ENCODE measurements around the gene UBA1.

DNA sequence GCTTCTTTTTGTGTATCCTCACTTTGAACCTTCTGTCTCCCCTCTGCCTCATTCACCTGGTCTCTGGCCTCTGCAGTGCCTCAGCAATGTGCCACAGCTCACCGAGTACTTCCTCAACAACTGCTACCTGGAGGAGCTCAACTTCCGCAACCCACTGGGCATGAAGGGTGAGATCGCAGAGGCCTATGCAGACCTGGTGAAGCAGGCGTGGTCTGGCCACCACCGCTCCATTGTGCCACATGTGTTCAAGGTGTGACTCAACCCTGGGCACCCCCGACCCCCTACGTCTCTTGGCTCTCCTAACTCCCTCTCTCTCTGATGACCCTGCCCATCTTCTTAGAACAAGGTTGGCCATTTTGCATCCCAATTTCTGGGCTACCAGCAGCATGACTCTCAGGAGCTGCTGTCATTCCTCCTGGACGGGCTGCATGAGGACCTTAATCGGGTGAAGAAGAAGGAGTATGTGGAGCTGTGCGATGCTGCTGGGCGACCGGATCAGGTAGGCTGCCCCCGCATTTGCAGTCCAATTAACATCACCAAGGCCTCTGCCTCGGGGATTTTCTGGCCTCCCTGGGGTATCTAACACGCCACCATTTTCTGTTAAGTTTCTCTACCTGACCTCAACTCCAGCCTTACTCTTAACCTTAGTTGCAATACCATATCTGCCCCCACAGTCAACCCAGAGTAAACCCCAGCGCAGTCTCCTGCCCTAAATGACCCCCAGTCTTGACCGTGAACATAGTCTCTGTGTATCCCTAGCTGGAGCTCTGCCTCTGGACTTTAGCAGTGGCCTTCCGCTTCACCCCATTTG, 47.8 kb downstream of the UBA1 start:
- TF ChIP-seq, protein P1, sequence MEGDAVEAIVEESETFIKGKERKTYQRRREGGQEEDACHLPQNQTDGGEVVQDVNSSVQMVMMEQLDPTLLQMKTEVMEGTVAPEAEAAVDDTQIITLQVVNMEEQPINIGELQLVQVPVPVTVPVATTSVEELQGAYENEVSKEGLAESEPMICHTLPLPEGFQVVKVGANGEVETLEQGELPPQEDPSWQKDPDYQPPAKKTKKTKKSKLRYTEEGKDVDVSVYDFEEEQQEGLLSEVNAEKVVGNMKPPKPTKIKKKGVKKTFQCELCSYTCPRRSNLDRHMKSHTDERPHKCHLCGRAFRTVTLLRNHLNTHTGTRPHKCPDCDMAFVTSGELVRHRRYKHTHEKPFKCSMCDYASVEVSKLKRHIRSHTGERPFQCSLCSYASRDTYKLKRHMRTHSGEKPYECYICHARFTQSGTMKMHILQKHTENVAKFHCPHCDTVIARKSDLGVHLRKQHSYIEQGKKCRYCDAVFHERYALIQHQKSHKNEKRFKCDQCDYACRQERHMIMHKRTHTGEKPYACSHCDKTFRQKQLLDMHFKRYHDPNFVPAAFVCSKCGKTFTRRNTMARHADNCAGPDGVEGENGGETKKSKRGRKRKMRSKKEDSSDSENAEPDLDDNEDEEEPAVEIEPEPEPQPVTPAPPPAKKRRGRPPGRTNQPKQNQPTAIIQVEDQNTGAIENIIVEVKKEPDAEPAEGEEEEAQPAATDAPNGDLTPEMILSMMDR (IDR thresholded peaks at IDR 0.05; ENCODE audit: insufficient read depth, low read length), result no peak
- no peak for TF ChIP-seq POLR2AphosphoS5 (IDR thresholded peaks at IDR 0.05; ENCODE audit: low read depth)
- TF ChIP-seq, protein P2, sequence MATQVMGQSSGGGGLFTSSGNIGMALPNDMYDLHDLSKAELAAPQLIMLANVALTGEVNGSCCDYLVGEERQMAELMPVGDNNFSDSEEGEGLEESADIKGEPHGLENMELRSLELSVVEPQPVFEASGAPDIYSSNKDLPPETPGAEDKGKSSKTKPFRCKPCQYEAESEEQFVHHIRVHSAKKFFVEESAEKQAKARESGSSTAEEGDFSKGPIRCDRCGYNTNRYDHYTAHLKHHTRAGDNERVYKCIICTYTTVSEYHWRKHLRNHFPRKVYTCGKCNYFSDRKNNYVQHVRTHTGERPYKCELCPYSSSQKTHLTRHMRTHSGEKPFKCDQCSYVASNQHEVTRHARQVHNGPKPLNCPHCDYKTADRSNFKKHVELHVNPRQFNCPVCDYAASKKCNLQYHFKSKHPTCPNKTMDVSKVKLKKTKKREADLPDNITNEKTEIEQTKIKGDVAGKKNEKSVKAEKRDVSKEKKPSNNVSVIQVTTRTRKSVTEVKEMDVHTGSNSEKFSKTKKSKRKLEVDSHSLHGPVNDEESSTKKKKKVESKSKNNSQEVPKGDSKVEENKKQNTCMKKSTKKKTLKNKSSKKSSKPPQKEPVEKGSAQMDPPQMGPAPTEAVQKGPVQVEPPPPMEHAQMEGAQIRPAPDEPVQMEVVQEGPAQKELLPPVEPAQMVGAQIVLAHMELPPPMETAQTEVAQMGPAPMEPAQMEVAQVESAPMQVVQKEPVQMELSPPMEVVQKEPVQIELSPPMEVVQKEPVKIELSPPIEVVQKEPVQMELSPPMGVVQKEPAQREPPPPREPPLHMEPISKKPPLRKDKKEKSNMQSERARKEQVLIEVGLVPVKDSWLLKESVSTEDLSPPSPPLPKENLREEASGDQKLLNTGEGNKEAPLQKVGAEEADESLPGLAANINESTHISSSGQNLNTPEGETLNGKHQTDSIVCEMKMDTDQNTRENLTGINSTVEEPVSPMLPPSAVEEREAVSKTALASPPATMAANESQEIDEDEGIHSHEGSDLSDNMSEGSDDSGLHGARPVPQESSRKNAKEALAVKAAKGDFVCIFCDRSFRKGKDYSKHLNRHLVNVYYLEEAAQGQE (IDR thresholded peaks at IDR 0.05; ENCODE audit: insufficient replicate concordance, low read depth), result no peak
- TF ChIP-seq SPI1 (IDR thresholded peaks at IDR 0.05; ENCODE audit: borderline replicate concordance, low read depth), result no peak
- no peak for TF ChIP-seq GABPA (IDR thresholded peaks at IDR 0.05; ENCODE audit: low read depth)

All from HL-60 (cell line).